NB4 (cell line): ENCODE results near the gene UBE2D2.
"Not testable (repeated sequence)": the region's sequence is repeated elsewhere in the genome, so short reads cannot be mapped to it uniquely, and the experiment has no call there.

Experiments used
- DNase-seq: peaks from one replicate; pipeline ENCODE4 v3.0.0; 2010; ENCODE audit warnings: low read depth
- H3K4me3 ChIP-seq: one replicate; pipeline ENCODE4 v1.5.1; 2011; ENCODE audit warnings: mild to moderate bottlenecking, low read depth, low read length, moderate library complexity
- CTCF ChIP-seq: IDR thresholded peaks from one replicate; pipeline ENCODE4 v1.5.1; 2012; ENCODE audit warnings: low read depth, low read length
- MAX ChIP-seq: IDR thresholded peaks from 2 replicates; pipeline ENCODE4 v1.6.1; 2011; ENCODE audit warnings: low read depth, low read length
- MYC ChIP-seq: IDR thresholded peaks from 2 replicates; pipeline ENCODE4 v1.6.1; 2011; ENCODE audit warnings: low read depth, low read length
- POLR2A ChIP-seq: IDR thresholded peaks from 2 replicates; pipeline ENCODE4 v1.6.1; 2011; ENCODE audit warnings: mild to moderate bottlenecking; ENCODE audit not compliant: insufficient read length; ENCODE audit errors: extremely low read depth

The UBE2D2 gene

GRCh38 chr5:139530079-139530478, 31.1 kb upstream of the UBE2D2 start:
- DNase-seq, H3K4me3 ChIP-seq: not testable (repeated sequence)

DNA sequence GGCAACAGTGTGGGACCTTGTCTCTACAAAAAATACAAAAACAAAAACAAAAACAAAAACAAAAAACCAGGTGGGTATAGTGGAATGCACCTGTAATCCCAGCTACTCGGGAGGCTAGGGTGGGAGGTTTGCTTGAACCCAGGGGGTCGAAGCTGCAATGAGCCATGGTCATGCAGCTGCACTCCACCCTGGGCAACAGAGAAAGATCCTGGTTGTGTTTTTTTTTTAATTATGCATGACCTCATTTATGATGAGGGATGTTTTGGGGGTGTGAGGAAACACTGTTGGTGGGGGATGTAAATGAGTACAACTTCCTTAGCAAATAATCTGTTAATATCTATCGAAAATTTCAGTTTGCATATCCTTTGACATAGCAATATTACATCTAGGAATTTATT, 29.4 kb upstream of the UBE2D2 start:
- no peak for TF ChIP-seq MAX
- TF ChIP-seq POLR2A = no peak
- no peak for TF ChIP-seq CTCF
- no peak for TF ChIP-seq MYC
- no peak overlapping the region for H3K4me3 ChIP-seq
- DNase-seq = no peak

GRCh38 chr5:139543423-139543991, 17.6 kb upstream of the UBE2D2 start:
- DNase-seq = no peak
- no peak overlapping the region for H3K4me3 ChIP-seq
- TF ChIP-seq MYC = no peak
- no peak for TF ChIP-seq MAX
- no peak for TF ChIP-seq POLR2A
- no peak for TF ChIP-seq CTCF

- H3K4me3 ChIP-seq = not testable (repeated sequence)
Measured at GRCh38 chr5:139546593-139546992, 14.5 kb upstream of the UBE2D2 start.

DNA sequence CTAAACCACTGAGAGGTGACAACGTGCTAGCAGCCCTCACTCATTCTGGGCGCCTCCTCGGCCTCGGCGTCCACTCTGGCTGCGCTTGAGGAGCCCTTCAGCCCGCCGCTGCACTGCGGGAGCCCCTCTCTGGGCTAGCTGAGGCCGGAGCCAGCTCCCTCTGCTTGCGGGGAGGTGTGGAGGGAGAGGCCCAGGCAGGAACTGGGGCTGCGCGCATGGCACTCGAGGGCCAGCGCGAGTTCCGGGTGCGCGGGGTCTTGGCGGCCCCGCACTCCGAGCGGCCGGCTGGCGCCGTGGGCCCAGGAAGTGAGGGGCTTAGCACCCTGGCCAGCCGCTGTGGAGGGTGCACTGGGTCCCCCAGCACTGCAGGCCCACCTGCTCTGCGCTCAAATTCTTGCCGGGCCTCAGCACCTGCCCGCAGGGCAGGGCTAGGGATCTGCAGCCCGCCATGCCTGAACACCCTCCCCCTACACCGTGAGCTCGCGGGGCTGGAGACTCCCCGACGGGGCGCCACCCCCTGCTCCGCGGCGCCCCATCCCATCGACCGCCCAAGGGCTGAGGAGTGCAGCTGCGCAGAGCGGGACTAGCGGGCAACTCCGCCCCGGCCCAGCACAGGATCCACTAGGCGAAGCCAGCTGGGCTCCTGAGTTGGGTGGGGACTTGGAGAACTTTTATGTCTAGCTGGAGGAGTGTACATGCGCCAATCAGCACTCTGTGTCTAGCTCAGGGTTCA, 11.8 kb upstream of the UBE2D2 start:
- TF ChIP-seq POLR2A (no peak), MAX (no peak), MYC (no peak), CTCF (no peak)
- no peak for DNase-seq
- no peak overlapping the region for H3K4me3 ChIP-seq

More at GRCh38 chr5:139546593-139546992, 14.5 kb upstream of the UBE2D2 start:
- not testable (repeated sequence) for DNase-seq

GRCh38 chr5:139550051-139550872, 10.9 kb upstream of the UBE2D2 start:
- not testable (repeated sequence) for H3K4me3 ChIP-seq, DNase-seq

GRCh38 chr5:139551191-139551889, 9.8 kb upstream of the UBE2D2 start:
- TF ChIP-seq POLR2A = no peak
- TF ChIP-seq CTCF = no peak
- TF ChIP-seq MAX = no peak
- TF ChIP-seq MYC = no peak
- no peak overlapping the region for H3K4me3 ChIP-seq
- DNase-seq = peak; percentile 31
